Measurements from ENCODE around the gene PLCB1. TPM values are rescaled to one million over a fixed set of nuclear protein-coding genes. Genes with fewer than 3 reads are reported as not detected.

The PLCB1 gene
- polyA plus RNA-seq, 5 donors = 11.8 to 27.1 (median 19.5) TPM

DNA sequence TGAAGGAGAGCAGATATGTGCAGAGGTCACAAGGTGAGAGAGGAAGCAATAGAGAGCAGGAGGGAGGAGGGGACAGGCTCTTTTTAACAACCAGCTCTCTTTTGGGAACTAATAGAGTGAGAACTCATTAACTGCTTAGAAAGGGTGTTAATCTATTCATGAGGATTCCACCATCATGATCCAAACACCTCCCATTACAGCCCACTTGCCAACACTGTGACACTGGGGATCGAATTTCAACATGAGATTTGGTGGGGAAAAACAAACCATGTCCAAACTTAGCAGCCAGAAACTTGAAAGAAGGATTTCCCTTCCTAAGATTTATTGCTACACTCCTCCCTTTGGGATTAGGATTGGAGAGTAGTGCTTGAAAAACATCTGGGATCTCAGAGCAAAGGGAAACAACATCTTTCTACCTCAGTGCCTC lies 801.3 kb downstream of the PLCB1 start:
- DNase-seq = no peak

DNA sequence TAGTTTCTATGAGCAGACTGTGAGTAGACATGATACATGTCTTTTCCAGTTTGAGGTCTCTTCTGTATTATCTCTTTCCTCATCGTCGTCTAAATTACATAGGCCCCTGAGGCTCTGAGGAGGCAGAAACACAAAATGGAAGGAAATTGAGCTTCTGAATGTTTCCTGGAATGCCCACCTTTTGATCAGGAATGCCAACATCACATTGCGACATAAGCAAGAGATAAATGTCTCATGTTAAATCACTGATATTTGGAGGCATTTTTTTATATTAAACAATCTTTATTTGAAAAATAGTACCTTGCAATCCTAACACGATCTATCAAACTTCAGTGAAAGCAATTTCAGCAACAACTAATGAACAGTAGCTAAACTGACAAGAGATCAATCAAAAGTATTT lies 802.3 kb downstream of the PLCB1 start:
- no peak for DNase-seq

Other genes starting within 250 kb of the PLCB1 start
- gene HAO1, start 191.8 kb upstream of the PLCB1 start, polyA plus RNA-seq (ENCODE audit: insufficient read depth in 1 of 5, insufficient read length in 5 of 5, low replicate concordance in 1 of 5) = under 1 TPM in 1 of 5 donors, not detected in 4; 0.13 TPM
- 10 to 100 TPM; 18.3 to 27.5 (median 25.7) TPM for gene TMX4, start 112.5 kb upstream of the PLCB1 start, polyA plus RNA-seq (ENCODE audit: insufficient read depth in 1 of 5, insufficient read length in 5 of 5, low replicate concordance in 1 of 5)

All from right lung (tissue), 5 donors.